Retina (tissue), 1 donor: ENCODE results near the gene DNAJC1.
"Not testable (repeated sequence)": the region's sequence is repeated elsewhere in the genome, so short reads cannot be mapped to it uniquely, and the experiment has no call there.

ENCODE experiments used
- DNase-seq: peaks from one replicate; pipeline ENCODE4 v3.0.0-alpha.2; 2016

The DNAJC1 gene

GRCh38 chr10:22003177-22003963 lies at the start of gene DNAJC1:
Gene DNAJC1, minus strand, starts transcription at chr10:22003730. Its CDS starts 296 bp downstream, at chr10:22003434.
- DNase-seq, result peak; percentile 98

- DNase-seq, result no peak
Measured at GRCh38 chr10:22053048-22053447, 49.5 kb upstream of the DNAJC1 start.

GRCh38 chr10:22049635-22050034 lies 46.1 kb upstream of the DNAJC1 start:
- no peak for DNase-seq

GRCh38 chr10:22047812-22048211 lies 44.3 kb upstream of the DNAJC1 start:
- no peak for DNase-seq

GRCh38 chr10:22043327-22043633 lies 39.8 kb upstream of the DNAJC1 start:
- no peak for DNase-seq

GRCh38 chr10:22042557-22043326 lies 39.2 kb upstream of the DNAJC1 start:
- no peak for DNase-seq

GRCh38 chr10:22034333-22034732 lies 30.8 kb upstream of the DNAJC1 start:
- DNase-seq, result no peak

- DNase-seq, result not testable (repeated sequence)
Measured at GRCh38 chr10:22032268-22032667, 28.7 kb upstream of the DNAJC1 start.

GRCh38 chr10:22030421-22030820 lies 26.9 kb upstream of the DNAJC1 start:
- DNase-seq, result no peak

GRCh38 chr10:22029445-22030236 lies 26.1 kb upstream of the DNAJC1 start:
- DNase-seq, result no peak

- no peak for DNase-seq
Measured at GRCh38 chr10:22027364-22028238, 24.1 kb upstream of the DNAJC1 start.

GRCh38 chr10:22026287-22026686 lies 22.8 kb upstream of the DNAJC1 start:
- DNase-seq, result no peak

GRCh38 chr10:22023508-22023907 lies 20.0 kb upstream of the DNAJC1 start:
- no peak for DNase-seq

- no peak for DNase-seq
Measured at GRCh38 chr10:22022257-22023032, 18.9 kb upstream of the DNAJC1 start.

- DNase-seq, result not testable (repeated sequence)
Measured at GRCh38 chr10:22021144-22021543, 17.6 kb upstream of the DNAJC1 start.

GRCh38 chr10:22017283-22018020 lies 13.9 kb upstream of the DNAJC1 start:
- no peak for DNase-seq

GRCh38 chr10:22016046-22016705 lies 12.6 kb upstream of the DNAJC1 start:
- DNase-seq, result no peak

- DNase-seq, result no peak
Measured at GRCh38 chr10:22010973-22011408, 7.5 kb upstream of the DNAJC1 start.

- DNase-seq, result no peak
Measured at GRCh38 chr10:22010539-22010938, 7.0 kb upstream of the DNAJC1 start.

GRCh38 chr10:22006379-22006884 lies 2.9 kb upstream of the DNAJC1 start:
- DNase-seq, result no peak
